B cell (primary cell): ENCODE data around the gene SENP5. TPM values are rescaled to one million over a fixed set of nuclear protein-coding genes. Genes with fewer than 3 reads are reported as not detected.
"Not testable (repeated sequence)": the region's sequence is repeated elsewhere in the genome, so short reads cannot be mapped to it uniquely, and the experiment has no call there.

Experiments
- ATAC-seq: fragments of 200-7000 bp; cut with Tn5 transposase; one replicate; pipeline ENCODE4 v1.10.0; 2021; ENCODE audit warnings: low read depth, mild to moderate bottlenecking, moderate number of reproducible peaks, moderate library complexity
- CTCF ChIA-PET: fragments of 350-600 bp; sonication (Branson Sonifier 250); formaldehyde crosslinking; loops from one replicate; lab custom pipeline; 2021; ENCODE audit warnings: antibody characterized with exemption, inconsistent platforms; lab: Charles Lee
- POLR2A ChIA-PET: fragments of 350-600 bp; sonication (Branson Sonifier 250); formaldehyde crosslinking; loops from one replicate; lab custom pipeline; 2021; ENCODE audit warnings: antibody characterized with exemption; lab: Charles Lee
- DNase-seq: peaks from one replicate; pipeline ENCODE4 v3.0.0; 2013
- H2AFZ ChIP-seq: 2 replicates; pipeline ENCODE4 v1.6.1; 2012; ENCODE audit warnings: mild to moderate bottlenecking, low read depth, low read length; ENCODE audit not compliant: insufficient read depth, poor library complexity, severe bottlenecking
- H3K27ac ChIP-seq, 2 donors: 1 replicate in 1 of 2; 2 replicates in 1 of 2; pipeline ENCODE4 v1.5.1; 2012 to 2013; ENCODE audit warnings: low read length in 2 of 2, mild to moderate bottlenecking in 2 of 2, moderate library complexity in 1 of 2
- H3K27me3 ChIP-seq, 4 experiments: fragments of 200-600 bp in 1 of 4; sonication (generic) in 1 of 4; replicated peaks in 1 of 4; 1 replicate in 2 of 4; 2 replicates in 2 of 4; pipeline versions ENCODE4 v1.6.1 to v1.7.0; 2013 to 2016; ENCODE audit warnings: low read length in 3 of 4, mild to moderate bottlenecking in 2 of 4, mixed read lengths in 1 of 4, moderate library complexity in 1 of 4; ENCODE audit not compliant: insufficient read depth in 4 of 4, control insufficient read depth in 3 of 4; ENCODE audit errors: control extremely low read depth in 1 of 4
- H3K36me3 ChIP-seq, 2 experiments: replicated peaks in 1 of 2; 1 replicate in 1 of 2; 2 replicates in 1 of 2; pipeline versions ENCODE4 v1.6.1 to v1.7.1; 2013; ENCODE audit warnings: low read length in 1 of 2; ENCODE audit not compliant: insufficient read depth in 2 of 2, control insufficient read depth in 1 of 2; ENCODE audit errors: control extremely low read depth in 1 of 2, extremely low read depth in 1 of 2
- H3K4me1 ChIP-seq, 2 donors: fragments of 200-600 bp in 1 of 2; sonication (generic) in 1 of 2; 1 replicate in 1 of 2; 2 replicates in 1 of 2; pipeline versions ENCODE4 v1.5.1 to v1.6.1; 2013 to 2017; ENCODE audit warnings: low read length in 2 of 2; ENCODE audit not compliant: control insufficient read depth in 2 of 2, insufficient read depth in 2 of 2
- H3K4me2 ChIP-seq: replicated peaks from 2 replicates; pipeline ENCODE3; 2012; ENCODE audit warnings: mild to moderate bottlenecking, low read depth, low read length; ENCODE audit not compliant: poor library complexity, severe bottlenecking
- H3K4me3 ChIP-seq, 5 experiments: fragments of 200-600 bp in 1 of 5; sonication (generic) in 1 of 5; 1 replicate in 3 of 5; 2 replicates in 2 of 5; pipeline versions ENCODE4 v1.5.1 to v1.7.0; 2011 to 2016; ENCODE audit warnings: low read length in 4 of 5, mild to moderate bottlenecking in 4 of 5, low read depth in 2 of 5, control low read depth in 1 of 5, moderate library complexity in 1 of 5; ENCODE audit not compliant: insufficient read depth in 1 of 5; ENCODE audit errors: control extremely low read depth in 1 of 5, extremely low read depth in 1 of 5
- H3K79me2 ChIP-seq: fragments of 200-600 bp; sonication (generic); one replicate; pipeline ENCODE4 v1.6.0; 2016; ENCODE audit warnings: low read length; ENCODE audit not compliant: control insufficient read depth, insufficient read depth
- H3K9ac ChIP-seq: fragments of 200-600 bp; sonication (generic); 2 replicates; pipeline ENCODE4 v1.6.1; 2017; ENCODE audit warnings: mild to moderate bottlenecking, low read length, moderate library complexity
- H3K9me3 ChIP-seq, 3 donors: one replicate each; pipeline versions ENCODE4 v1.6.1 to v1.7.1; 2013; ENCODE audit warnings: low read length in 2 of 3; ENCODE audit not compliant: control insufficient read depth in 2 of 3, insufficient read depth in 1 of 3; ENCODE audit errors: control extremely low read depth in 1 of 3
- H4K20me1 ChIP-seq: 2 replicates; pipeline ENCODE4 v1.6.0; 2012; ENCODE audit warnings: mild to moderate bottlenecking, low read length; ENCODE audit not compliant: insufficient read depth, control insufficient read depth, poor library complexity, severe bottlenecking
- H3K27ac Mint-ChIP-seq: one replicate; pipeline ENCODE4 v1.8.0; 2021; ENCODE audit warnings: mixed read lengths
- H3K27me3 Mint-ChIP-seq: one replicate; pipeline ENCODE4 v1.8.0; 2021; ENCODE audit warnings: mixed read lengths
- H3K4me1 Mint-ChIP-seq: one replicate; pipeline ENCODE4 v1.8.0; 2021; ENCODE audit warnings: mixed read lengths
- H3K4me3 Mint-ChIP-seq: one replicate; pipeline ENCODE4 v1.8.0; 2021; ENCODE audit warnings: mixed read lengths
- H3K9me3 Mint-ChIP-seq: one replicate; pipeline ENCODE4 v1.8.0; 2022; ENCODE audit warnings: mixed read lengths; ENCODE audit not compliant: insufficient read depth
- EZH2 ChIP-seq: IDR thresholded peaks from 2 replicates; pipeline ENCODE4 v1.6.1; 2012; ENCODE audit warnings: borderline replicate concordance, low read depth, mild to moderate bottlenecking, moderate library complexity, low read length; ENCODE audit not compliant: insufficient read depth, poor library complexity, severe bottlenecking
- WGBS: methylation state at CpG from one replicate; pipeline ENCODE4 v1.1.5; 2013; ENCODE audit warnings: missing lambda C conversion rate; ENCODE audit not compliant: insufficient coverage; 5-methylcytosine and 5-hydroxymethylcytosine counted together
- intact Hi-C: fragments of 100-400 bp; cut with micrococcal nuclease; formaldehyde crosslinking; loops from one replicate; pipeline ENCODE4 v1.10.0; 2022
- polyA plus RNA-seq: library from polyadenylated mRNA; depleted of rRNA; stranded (reverse); fragments of >200 nt; gene quantifications from 2 replicates; pipeline ENCODE4 v1.2.3, GENCODE V29; 2012
- total RNA-seq, 2 donors: library from RNA; stranded (reverse); fragments of 120-200 nt in 1 of 2; gene quantifications; 1 replicate in 1 of 2; 2 replicates in 1 of 2; pipeline versions ENCODE4 v1.2.3 to v1.2.4, GENCODE V29; 2013 to 2022
- TF ChIP-seq, protein P1 (sequence below): fragments of 200-600 bp; IDR thresholded peaks from one replicate; pipeline ENCODE4 v1.8.0; 2022; ENCODE audit warnings: antibody characterized with exemption, mild to moderate bottlenecking

The SENP5 gene
- total and polyA plus RNA-seq, 2 donors (not counting 1 experiment from before 2014, with no cell fraction given) = 9.2 to 51.5 TPM

DNA sequence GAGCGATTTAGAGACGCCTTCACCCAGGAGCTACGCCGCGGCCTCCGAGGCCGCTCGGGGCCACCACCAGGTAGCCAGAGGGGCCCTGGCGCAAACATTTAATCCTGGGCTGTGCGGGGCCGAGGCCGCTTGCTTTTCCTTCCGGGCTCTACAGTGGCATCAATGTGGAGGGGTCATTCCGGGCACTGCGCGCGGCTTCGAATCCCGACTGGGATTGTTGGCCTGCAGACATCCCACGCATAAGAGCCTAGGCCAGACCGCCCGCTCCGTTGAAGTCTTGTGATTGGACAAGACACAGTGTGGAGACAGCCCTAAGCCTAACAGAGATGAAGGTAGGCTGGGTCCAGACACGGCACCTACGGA is 75.2 kb downstream of the SENP5 start:
- Histone ChIP-seq H3K36me3 (peaks cover 0 to 20% of the 10 kb centered on the region in 2 experiments), H3K79me2 (peaks cover 54% of the 10 kb centered on the region), H3K9me3 (no peaks in the 10 kb centered on the region), H3K27me3 (no peaks in the 10 kb centered on the region), H3K9ac (peak overlapping the region; percentile 95), H4K20me1 (peaks cover 18% of the 10 kb centered on the region), H3K4me3 (peak overlapping the region; percentile 64 to 99 (median 92)), H3K4me1 (peaks cover 29 to 35% of the 10 kb centered on the region in 2 donors), H3K27ac (peak overlapping the region; percentile 67 to 97), H3K4me2 (peak overlapping the region; percentile 93), H2AFZ (peak overlapping the region; percentile 91)
- Mint-ChIP-seq H3K9me3 (no peaks in the 10 kb centered on the region), H3K27me3 (no peaks in the 10 kb centered on the region), H3K27ac (peak overlapping the region; percentile 99), H3K4me1 (peaks cover 50% of the 10 kb centered on the region), H3K4me3 (peak overlapping the region; percentile 98)
- no peak for TF ChIP-seq EZH2
- TF ChIP-seq, protein P1, sequence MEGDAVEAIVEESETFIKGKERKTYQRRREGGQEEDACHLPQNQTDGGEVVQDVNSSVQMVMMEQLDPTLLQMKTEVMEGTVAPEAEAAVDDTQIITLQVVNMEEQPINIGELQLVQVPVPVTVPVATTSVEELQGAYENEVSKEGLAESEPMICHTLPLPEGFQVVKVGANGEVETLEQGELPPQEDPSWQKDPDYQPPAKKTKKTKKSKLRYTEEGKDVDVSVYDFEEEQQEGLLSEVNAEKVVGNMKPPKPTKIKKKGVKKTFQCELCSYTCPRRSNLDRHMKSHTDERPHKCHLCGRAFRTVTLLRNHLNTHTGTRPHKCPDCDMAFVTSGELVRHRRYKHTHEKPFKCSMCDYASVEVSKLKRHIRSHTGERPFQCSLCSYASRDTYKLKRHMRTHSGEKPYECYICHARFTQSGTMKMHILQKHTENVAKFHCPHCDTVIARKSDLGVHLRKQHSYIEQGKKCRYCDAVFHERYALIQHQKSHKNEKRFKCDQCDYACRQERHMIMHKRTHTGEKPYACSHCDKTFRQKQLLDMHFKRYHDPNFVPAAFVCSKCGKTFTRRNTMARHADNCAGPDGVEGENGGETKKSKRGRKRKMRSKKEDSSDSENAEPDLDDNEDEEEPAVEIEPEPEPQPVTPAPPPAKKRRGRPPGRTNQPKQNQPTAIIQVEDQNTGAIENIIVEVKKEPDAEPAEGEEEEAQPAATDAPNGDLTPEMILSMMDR = no peak
- ChIA-PET POLR2A (interaction anchor here (1.4 to 2.8 kb wide), 5 partner anchors 11 to 375 kb away, joined by 3 to 18 read pairs (median 8); partner anchors contain the start of genes FBXO45, PAK2, SENP5 and WDR53), CTCF (interaction anchor here (1.1 to 5.2 kb wide), 8 partner anchors 11 to 333 kb away, joined by 3 to 20 read pairs (median 8); partner anchors contain the start of gene SENP5)
- DNase-seq = no peak
- ATAC-seq = no peak
- WGBS = 0% methylated on average over 25 of the region's 25 CpGs
- intact Hi-C loops = loop anchor here (1.0 to 2.0 kb wide), 7 partner anchors 11 to 440 kb away; partner anchors contain the start of genes FBXO45, PAK2, PIGZ and RNF168

DNA sequence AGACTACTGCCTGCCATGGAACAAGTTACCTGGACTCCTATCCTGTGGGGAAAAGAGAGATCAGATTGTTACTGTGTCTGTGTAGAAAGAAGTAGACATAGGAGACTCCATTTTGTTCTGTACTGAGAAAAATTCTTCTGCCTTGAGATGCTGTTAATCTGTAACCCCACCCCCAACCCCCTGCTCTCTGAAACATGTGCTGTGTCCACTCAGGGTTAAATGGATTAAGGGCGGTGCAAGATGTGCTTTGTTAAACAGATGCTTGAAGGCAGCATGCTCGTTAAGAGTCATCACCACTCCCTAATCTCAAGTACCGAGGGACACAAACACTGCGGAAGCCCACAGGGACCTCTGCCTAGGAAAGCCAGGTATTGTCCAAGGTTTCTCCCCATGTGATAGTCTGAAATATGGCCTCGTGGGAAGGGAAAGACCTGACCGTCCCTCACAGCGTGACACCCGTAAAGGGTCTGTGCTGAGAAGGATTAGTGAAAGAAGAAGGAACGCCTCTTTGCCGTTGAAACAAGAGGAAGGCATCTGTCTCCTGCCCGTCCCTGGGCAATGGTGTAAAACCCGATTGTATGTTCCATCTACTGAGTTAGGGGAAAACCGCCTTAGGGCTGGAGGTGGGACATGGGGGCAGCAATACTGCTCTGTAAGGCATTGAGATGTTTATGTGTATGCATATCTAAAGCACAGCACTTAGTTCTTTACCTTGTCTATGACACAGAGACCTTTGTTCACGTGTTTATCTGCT is 76.5 kb downstream of the SENP5 start:
- ATAC-seq, H3K4me3 ChIP-seq, H3K9ac ChIP-seq, intact Hi-C loops, H2AFZ ChIP-seq, H3K27me3 Mint-ChIP-seq, DNase-seq, POLR2A ChIA-PET, H3K27me3 ChIP-seq, H3K36me3 ChIP-seq, H3K9me3 Mint-ChIP-seq, H3K9me3 ChIP-seq, H3K27ac ChIP-seq: not testable (repeated sequence)
- Histone ChIP-seq H3K4me2 (peak overlapping the region; percentile 93), H3K4me1 (peaks cover 29 to 35% of the 10 kb centered on the region in 2 donors), H4K20me1 (peaks cover 18% of the 10 kb centered on the region), H3K79me2 (peaks cover 51% of the 10 kb centered on the region)
- Mint-ChIP-seq H3K4me1 (peaks cover 47% of the 10 kb centered on the region), H3K27ac (peak overlapping the region; percentile 52), H3K4me3 (peak overlapping the region; percentile 98)
- CTCF ChIA-PET = interaction anchor here (1.6 to 2.9 kb wide), 2 partner anchors 26 kb away, joined by 4 to 14 read pairs; no protein-coding TSS in a partner anchor
- 95% methylated on average over 10 of the region's 14 CpGs for WGBS
